Astrocyte of the hippocampus (primary cell): ENCODE data around the gene ABCC12.
"Not testable (repeated sequence)": the region's sequence is repeated elsewhere in the genome, so short reads cannot be mapped to it uniquely, and the experiment has no call there.

Experiments
- DNase-seq: peaks from one replicate; pipeline ENCODE4 v3.0.0; 2011; ENCODE audit warnings: low read depth, low spot score

The ABCC12 gene

DNA sequence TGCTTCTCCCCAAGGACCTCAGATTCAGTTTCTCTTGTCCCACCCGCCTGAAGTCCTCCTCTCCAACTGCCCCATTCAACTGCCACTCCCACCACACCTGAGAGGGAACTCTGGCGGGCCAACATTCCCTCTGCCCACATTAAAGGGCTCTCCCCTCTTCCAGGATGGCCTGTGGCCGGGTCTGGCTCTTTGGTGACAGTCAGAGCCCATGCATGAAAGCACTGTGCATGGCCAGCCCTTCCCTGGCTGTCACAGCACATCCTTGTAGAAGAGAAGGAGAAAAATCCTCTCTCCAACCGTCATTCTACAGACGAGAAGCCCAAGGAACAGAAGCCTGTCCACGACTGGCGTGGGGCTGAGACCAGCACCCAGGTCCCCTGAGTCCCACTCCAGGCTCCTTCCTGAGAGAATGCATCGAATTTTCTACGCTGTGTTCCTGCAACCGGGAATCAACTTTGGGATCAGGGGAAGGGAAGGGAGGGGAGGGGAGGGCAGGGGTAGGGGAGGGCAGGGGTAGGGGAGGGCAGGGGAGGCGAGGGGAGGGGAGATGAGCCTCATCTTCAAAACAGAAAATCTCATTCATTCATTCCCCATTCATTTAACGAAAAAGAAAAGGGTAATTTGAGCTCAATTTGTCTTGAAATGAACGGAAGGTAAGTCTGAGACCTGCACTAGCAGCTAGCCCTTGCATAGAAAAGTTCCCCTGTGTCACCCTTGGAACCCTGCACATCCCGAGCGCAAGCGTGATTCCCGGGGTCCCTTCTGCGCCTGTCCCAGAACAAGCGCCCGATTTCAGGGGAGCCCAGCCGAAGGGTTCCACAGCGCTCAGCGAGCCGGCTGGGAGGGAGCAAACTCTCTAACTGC is at the start of gene ABCC12:
TSS of gene ABCC12 (minus strand) at position 68 of the 864 bp plus-strand sequence. CDS start 9,569 bp downstream, outside the sequence.
- no peak for DNase-seq

DNA sequence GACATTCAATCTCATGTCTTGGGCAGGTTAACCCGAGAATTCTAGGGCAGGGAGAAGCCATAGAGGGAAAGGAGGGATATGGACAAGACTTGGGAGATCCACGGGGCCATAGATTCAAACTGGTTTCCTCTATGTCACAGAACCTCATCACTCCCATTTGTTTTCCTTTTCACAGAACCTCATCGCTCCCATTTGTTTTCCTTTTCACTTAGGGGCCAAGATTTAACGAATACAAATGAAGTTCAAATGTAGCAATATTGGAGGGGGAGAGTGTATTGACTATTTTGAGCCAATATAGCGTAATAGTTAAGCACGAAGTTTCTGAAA is 49.0 kb upstream of the ABCC12 start:
- DNase-seq = no peak

- no peak for DNase-seq
Measured at GRCh38 chr16:48203974-48204824, 48.4 kb upstream of the ABCC12 start.

GRCh38 chr16:48201515-48202201 is 45.9 kb upstream of the ABCC12 start:
- no peak for DNase-seq

DNA sequence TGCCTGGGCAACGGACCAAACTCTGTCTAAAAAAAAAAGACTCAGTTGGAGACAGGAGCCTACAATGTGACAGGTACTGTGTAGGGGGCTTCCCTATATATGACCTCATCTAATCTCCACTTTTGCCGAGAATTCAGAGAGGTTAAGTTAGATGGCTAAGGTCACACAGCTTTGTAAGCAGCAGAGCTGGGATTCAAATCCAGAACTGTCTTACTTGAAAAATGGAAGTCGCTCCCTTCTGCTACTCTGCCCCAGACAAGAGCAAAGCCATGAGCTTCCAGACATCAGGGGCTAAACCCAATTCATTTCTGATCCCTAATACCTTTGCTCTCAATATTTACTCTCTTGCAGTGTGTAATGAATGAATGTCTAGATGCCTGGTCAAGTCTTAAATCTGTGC is 41.5 kb upstream of the ABCC12 start:
- no peak for DNase-seq

- peak; percentile 76 for DNase-seq
Measured at GRCh38 chr16:48194828-48195556, 39.2 kb upstream of the ABCC12 start.

DNA sequence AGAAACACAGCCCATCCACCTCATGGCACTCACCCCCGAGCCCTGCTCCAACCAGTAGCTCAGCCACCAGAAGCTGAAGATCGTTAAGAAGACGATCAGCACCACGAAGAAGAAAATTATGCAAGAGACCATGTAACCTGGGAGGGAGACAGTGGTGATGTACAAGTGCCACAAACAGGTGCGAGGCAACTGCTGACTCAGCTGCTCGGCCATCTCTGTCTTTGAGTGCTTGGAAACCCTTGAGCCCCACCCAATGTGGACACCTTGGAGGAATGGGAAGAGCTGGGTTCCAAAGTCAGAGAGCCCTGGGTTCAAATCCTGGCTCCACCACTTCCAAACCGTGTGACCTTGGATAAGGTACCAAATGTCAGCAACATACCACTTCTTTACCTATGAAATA is 38.1 kb upstream of the ABCC12 start:
- no peak for DNase-seq

DNA sequence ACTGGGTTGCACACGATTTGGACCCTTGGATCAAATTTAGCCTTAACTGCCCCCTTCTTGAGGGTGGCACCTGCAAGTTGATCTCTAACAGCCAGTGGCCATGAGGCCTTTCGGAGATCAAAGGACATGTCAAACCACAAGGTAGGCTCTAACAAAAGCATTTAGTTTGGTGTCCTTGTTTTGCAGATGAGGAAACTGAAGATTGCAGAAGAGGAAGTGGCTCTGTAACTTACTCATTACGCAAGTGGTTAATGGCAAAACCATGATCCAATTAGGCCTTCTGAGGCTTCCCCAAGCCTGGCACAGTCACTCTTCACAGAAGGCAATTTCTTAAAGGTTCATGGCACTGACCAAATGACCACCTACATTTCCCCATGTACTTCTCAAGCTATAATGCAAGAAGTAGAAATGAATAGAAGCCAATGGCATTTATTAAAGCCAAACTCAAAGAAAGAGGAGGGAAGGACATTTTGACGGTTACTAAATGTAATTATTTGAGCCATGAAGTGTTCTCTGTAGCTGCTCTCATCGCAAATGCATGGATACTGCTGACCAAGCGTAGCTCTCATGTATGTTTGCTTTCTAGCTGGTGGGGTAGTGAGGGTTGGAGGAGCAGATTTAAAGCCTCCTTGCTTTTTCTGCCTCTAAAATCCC is 32.8 kb upstream of the ABCC12 start:
- no peak for DNase-seq

GRCh38 chr16:48187779-48188178 is 32.0 kb upstream of the ABCC12 start:
- DNase-seq = no peak

- no peak for DNase-seq
Measured at GRCh38 chr16:48184681-48185080, 28.9 kb upstream of the ABCC12 start.

DNA sequence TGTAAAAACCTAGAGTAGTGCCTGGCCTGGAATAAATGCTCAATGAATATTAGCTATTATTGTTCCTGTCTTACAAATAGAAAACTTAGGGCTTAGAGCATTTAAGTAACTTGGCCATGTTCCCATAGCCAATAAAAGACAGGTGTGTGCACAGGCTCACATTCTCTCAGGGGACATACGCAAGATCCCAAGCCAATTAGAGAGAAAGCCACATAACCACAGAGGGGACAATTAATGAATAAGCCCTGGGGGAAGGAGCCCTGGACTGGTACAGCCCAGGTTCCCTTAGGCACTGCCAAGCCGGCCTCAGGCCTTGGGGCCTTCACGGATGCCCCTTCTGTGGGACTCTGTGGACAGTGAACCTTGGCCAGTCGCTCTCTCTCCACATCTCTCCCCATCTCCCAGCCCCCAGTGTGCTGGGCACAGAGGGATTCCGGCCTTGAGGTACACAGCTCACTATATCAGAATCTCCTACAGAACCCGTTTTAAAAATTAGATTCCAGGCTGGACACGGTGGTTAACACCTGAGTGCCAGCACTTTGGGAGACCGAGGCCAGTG is 27.3 kb upstream of the ABCC12 start:
- no peak for DNase-seq

DNA sequence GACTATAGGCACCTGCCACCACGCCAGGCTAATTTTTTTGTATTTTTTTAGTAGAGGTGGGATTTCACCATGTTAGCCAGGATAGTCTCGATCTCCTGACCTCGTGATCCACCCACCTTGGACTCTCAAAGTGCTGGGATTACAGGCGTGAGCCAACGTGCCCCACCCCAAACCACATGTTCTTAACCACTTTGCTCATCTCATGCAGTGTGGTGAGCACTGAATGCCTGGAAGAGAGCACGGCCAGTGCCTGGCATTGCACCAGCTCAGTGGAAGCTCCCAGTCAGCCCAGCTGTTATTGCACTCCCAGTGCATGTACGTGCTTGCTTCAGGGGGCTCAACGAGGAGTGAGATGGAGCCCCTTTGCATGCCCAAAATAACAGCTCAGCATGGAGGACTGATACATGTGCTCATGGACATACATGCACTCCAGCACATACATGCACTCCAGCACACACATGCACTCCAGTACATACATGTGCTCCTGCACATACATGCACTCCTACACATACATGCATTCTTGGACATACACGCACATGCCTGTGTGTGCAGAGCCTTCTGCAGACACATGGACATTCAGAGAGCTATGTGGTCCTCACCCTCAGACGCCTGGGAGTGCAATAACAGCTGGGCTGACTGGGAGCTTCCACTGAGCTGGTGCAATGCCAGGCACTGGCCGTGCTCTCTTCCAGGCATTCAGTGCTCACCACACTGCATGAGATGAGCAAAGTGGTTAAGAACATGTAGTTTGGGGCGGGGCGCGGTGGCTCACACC is 26.1 kb upstream of the ABCC12 start:
- DNase-seq = not testable (repeated sequence)

DNA sequence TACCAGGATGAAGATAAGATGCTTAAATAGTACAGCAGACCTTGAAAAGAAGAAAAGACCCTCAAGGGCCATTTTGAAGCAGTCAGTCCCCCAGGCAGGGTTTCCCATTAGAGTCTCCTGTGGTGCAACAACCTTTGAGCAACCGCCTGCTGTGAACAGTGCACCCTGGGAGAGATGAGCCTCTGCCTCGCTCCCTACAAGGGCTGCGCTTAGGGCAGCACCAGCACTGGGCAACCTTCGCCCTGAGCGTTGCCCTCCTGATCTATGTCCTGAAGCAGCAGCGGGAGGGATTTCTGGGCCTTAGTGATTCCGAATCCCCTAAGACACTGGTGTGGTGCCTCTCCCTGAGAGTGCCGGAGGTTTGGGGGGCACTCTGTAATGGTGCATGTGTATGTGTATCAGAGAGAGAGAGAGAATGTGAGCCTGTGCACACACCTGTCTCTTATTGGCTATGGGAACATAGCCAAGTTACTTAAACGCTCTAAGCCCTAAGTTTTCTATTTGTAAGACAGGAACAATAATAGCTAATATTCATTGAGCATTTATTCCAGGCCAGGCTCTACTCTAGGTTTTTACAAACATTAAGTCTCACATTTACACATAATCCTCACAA is 25.2 kb upstream of the ABCC12 start:
- no peak for DNase-seq

- no peak for DNase-seq
Measured at GRCh38 chr16:48176635-48177408, 21.0 kb upstream of the ABCC12 start.

- no peak for DNase-seq
Measured at GRCh38 chr16:48173889-48174288, 18.1 kb upstream of the ABCC12 start.

DNA sequence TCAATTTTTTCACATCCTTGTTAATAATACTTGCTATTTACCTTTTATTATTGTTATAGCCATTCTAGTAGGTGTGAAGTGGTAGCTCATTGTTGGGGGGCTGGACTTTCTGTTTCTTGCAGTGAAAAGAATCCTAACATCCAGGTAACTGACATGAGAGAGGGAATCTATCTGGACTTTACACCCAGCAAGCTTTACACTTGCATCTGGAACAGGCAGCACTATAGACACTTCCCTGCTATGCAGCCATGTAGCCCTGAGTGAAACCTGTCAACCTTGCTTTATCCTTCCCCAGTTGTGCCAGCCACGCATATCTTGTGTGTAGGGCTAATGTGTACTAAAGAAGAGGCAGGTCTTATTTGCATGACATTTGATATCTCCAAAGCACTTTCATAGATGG is 16.9 kb upstream of the ABCC12 start:
- no peak for DNase-seq

GRCh38 chr16:48169896-48170295 is 14.1 kb upstream of the ABCC12 start:
- DNase-seq = no peak

DNA sequence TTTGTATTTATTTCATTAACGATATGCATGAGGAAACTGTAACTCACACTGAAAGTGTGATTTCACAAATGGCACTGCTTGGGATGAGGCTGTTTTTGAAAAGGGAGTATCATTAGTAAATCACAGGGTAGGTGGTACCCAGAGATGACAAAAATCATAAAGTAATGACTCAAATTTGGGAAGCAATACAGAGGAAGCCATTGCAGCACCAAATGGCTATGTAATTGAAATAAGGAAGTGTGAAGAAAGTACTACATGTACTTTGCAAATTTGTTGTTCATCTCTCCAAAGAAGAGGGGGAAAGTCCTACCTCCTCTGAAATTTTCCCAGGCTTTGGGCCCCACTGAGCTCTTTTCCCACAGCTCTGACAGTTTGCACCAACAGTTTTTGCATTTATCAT is 12.3 kb upstream of the ABCC12 start:
- no peak for DNase-seq

GRCh38 chr16:48166617-48167016 is 10.8 kb upstream of the ABCC12 start:
- not testable (repeated sequence) for DNase-seq
